ENCODE measurements around the gene PARD3.

- no peak for TF ChIP-seq CTCF (conservative IDR thresholded peaks at IDR 0.05; ENCODE audit: low read depth, low read length)
- TF ChIP-seq EZH2 (IDR thresholded peaks at IDR 0.05; ENCODE audit: low read length, unreplicated experiment), result no peak
Observed at GRCh38 chr10:34581801-34582532, 233.1 kb downstream of the PARD3 start.
